Stimulated activated CD4-positive, alpha-beta T cell treated with anti-CD3 and anti-CD28 coated beads, Interleukin-2, amount 100 ng/mL, for 4 hours (primary cell): ENCODE measurements around the gene RUNDC1.
A peak's percentile ranks its signal among the peaks of the same experiment; 100 is the strongest.

ENCODE experiments used
- DNase-seq: peaks from one replicate; pipeline ENCODE4 v3.0.0-alpha.2; 2020; ENCODE audit warnings: low read depth

The RUNDC1 gene

GRCh38 chr17:43019418-43019817, 39.1 kb downstream of the RUNDC1 start:
- no peak for DNase-seq

- no peak for DNase-seq
These were observed 39.8 kb downstream of the RUNDC1 start for GRCh38 chr17:43020030-43020621.

- DNase-seq, result no peak
These were observed 40.7 kb downstream of the RUNDC1 start for GRCh38 chr17:43020789-43021740.

GRCh38 chr17:43021741-43022512, 41.6 kb downstream of the RUNDC1 start, which contains the start of gene VAT1:
Gene VAT1 (minus strand): TSS chr17:43022385. CDS start chr17:43022322, 63 bp downstream.
- peak; percentile 43 for DNase-seq

- peak; percentile 73 for DNase-seq
These were observed 44.3 kb downstream of the RUNDC1 start, which contains the start of gene RND2 for GRCh38 chr17:43024407-43025289. Gene RND2 (plus strand): TSS chr17:43025231. CDS start chr17:43025348, 117 bp downstream.

- DNase-seq, result no peak
These were observed 44.9 kb downstream of the RUNDC1 start for GRCh38 chr17:43025290-43025657.

GRCh38 chr17:43025766-43026537, 45.6 kb downstream of the RUNDC1 start:
- no peak for DNase-seq

GRCh38 chr17:43026595-43026994, 46.2 kb downstream of the RUNDC1 start:
- no peak for DNase-seq

- no peak for DNase-seq
These were observed 47.0 kb downstream of the RUNDC1 start for GRCh38 chr17:43027091-43028032.

- no peak for DNase-seq
These were observed 48.0 kb downstream of the RUNDC1 start for GRCh38 chr17:43028221-43028861.

GRCh38 chr17:43030137-43030767, 49.9 kb downstream of the RUNDC1 start:
- no peak for DNase-seq

- no peak for DNase-seq
These were observed 51.3 kb downstream of the RUNDC1 start for GRCh38 chr17:43031666-43032065.

- DNase-seq, result no peak
These were observed 53.9 kb downstream of the RUNDC1 start for GRCh38 chr17:43033948-43034881.

- DNase-seq, result no peak
These were observed 54.5 kb downstream of the RUNDC1 start for GRCh38 chr17:43034894-43035293.

- DNase-seq, result no peak
These were observed 59.3 kb downstream of the RUNDC1 start for GRCh38 chr17:43039646-43040045.

GRCh38 chr17:43040655-43041054, 60.3 kb downstream of the RUNDC1 start:
- DNase-seq, result no peak

GRCh38 chr17:43042025-43042628, 61.8 kb downstream of the RUNDC1 start:
- DNase-seq, result no peak
